GM10248 (cell line): ENCODE measurements around the gene BRPF3.

Experiments used
- CTCF ChIA-PET: fragments of 300-600 bp; sonication (Branson Sonifier 250); formaldehyde crosslinking; extraction: SDS; loops from one replicate; lab custom pipeline; 2021; ENCODE audit warnings: antibody characterized with exemption; lab: Yijun Ruan, JAX
- POLR2A ChIA-PET: fragments of 350-650 bp; sonication (Branson Sonifier 250); formaldehyde crosslinking; extraction: SDS; loops from one replicate; lab custom pipeline; 2020; ENCODE audit warnings: antibody characterized with exemption; lab: Yijun Ruan, JAX
- DNase-seq: peaks from one replicate; pipeline ENCODE4 v3.0.0; 2012; ENCODE audit errors: extremely low spot score
- TF ChIP-seq, protein P1 (sequence below): IDR thresholded peaks from 2 replicates; pipeline ENCODE4 v1.5.1; 2012; ENCODE audit warnings: mild to moderate bottlenecking, low read depth; ENCODE audit errors: extremely low read depth, missing control alignments, control extremely low read depth

Gene BRPF3

DNA sequence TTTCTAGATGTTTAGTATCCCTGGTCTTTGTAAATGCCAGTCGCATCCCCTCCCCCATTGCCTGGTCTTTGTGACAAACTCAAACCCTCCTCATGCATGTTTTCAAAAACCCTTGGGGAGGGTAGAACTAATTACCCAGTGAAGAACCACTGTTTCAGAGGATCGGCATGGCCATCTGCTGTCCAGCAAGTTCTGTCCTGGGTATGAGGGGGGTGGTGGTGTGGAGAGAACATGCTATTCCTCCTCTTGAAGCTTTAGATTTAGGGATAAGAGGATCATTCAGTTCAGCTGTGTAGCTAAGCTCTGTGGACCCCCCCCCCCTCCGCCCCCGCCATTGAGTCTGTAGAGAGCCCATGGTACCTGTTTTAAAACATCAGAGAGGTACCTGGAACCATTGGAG, 5.6 kb downstream of the BRPF3 start:
- TF ChIP-seq, protein P1, sequence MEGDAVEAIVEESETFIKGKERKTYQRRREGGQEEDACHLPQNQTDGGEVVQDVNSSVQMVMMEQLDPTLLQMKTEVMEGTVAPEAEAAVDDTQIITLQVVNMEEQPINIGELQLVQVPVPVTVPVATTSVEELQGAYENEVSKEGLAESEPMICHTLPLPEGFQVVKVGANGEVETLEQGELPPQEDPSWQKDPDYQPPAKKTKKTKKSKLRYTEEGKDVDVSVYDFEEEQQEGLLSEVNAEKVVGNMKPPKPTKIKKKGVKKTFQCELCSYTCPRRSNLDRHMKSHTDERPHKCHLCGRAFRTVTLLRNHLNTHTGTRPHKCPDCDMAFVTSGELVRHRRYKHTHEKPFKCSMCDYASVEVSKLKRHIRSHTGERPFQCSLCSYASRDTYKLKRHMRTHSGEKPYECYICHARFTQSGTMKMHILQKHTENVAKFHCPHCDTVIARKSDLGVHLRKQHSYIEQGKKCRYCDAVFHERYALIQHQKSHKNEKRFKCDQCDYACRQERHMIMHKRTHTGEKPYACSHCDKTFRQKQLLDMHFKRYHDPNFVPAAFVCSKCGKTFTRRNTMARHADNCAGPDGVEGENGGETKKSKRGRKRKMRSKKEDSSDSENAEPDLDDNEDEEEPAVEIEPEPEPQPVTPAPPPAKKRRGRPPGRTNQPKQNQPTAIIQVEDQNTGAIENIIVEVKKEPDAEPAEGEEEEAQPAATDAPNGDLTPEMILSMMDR: no peak
- ChIA-PET CTCF (no interaction called here), POLR2A (no interaction called here)
- no peak for DNase-seq

DNA sequence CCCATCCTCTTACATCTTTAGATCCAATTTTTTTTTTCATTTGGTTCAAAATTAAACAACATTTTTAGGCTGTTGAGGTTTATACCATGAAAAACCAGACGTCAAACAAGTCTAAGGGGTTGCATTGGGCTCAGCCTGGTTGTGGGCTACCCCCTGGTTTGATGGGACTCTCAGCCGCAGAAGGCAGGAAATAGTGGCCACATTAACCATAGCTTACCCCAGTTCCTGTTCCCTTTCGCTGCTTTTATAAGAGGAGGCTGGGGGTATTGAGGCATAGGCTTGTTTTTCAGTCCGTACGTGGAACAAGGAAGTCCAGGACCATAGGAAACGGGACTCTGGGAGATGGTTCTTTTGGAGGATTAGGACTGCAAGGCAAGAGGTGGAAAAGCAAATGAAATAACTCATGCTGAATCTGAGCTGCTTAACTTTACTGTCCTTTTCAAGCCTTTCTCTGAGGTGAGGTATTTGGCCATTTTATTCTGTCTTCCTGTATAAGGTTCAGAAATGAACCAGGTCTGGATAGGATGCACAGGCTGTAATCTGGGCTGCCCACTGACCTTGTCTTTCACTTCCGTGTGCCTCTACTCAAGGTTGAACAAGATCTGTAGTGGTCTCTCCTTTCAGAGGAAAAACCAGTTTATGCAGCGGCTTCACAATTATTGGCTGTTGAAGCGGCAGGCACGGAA, 7.7 kb downstream of the BRPF3 start:
- TF ChIP-seq, protein P1: no peak
- no peak for DNase-seq
- CTCF ChIA-PET: interaction anchor here (0.6 to 1.2 kb wide), 5 partner anchors 26 to 176 kb away, joined by 3 to 5 read pairs (median 3); partner anchors contain the start of gene MAPK14
- POLR2A ChIA-PET: no interaction called here

DNA sequence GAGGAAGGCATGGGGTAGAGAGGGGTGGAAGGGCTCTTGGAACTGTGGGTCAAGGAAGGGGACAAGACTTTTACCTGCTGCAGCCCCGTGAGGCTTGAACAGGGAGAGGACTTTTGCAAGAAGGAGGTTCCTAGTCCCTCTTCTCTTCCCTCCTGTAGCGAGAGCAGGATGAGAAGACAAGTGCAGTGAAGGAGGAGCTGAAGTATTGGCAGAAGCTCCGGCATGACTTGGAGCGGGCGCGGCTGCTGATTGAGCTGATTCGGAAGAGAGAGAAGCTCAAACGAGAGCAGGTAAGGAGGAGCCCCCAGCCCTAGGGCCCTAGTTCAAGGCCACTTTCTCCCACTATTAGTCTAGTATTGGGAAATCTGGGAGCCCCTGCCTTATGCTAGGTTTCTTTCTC, 10.6 kb downstream of the BRPF3 start:
- ChIA-PET CTCF (interaction anchor here (1.3 to 1.5 kb wide), 3 partner anchors 15 to 83 kb away, joined by 3 to 4 read pairs (median 4); no protein-coding TSS in a partner anchor), POLR2A (no interaction called here)
- TF ChIP-seq, protein P1: no peak
- DNase-seq: no peak

DNA sequence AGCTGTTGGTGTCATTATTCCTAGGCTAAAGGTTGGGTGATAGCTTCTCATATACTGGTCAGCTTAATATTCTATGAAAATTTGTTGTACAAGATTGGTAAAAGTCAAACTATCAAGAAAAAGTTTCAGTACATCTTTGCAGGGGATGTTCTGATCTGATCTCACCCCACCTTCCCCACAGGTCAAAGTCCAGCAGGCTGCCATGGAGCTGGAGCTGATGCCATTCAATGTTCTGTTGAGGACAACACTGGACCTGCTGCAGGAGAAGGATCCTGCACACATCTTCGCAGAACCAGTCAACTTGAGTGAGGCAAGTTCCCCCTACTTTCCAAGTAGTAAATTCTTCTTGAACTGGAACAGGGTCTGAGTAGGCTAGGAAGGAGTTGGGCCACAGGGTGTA, 13.1 kb downstream of the BRPF3 start:
- POLR2A ChIA-PET: no interaction called here
- DNase-seq: no peak
- TF ChIP-seq, protein P1: no peak
- CTCF ChIA-PET: interaction anchor here (1.2 to 1.5 kb wide), 2 partner anchors 21 to 115 kb away, joined by 4 read pairs; no protein-coding TSS in a partner anchor

DNA sequence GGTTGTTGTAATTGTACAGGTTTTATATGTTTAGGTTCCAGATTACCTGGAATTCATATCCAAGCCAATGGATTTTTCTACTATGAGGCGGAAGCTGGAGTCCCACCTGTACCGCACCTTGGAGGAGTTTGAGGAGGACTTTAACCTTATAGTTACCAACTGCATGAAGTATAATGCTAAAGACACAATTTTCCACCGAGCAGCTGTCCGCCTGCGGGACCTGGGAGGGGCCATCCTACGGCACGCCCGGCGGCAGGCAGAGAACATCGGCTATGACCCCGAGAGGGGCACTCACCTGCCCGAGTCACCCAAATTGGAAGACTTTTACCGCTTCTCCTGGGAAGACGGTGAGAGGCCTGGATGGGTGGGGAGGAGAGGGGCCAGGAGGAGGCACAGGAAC, 13.6 kb downstream of the BRPF3 start:
- DNase-seq: no peak
- POLR2A ChIA-PET: no interaction called here
- CTCF ChIA-PET: interaction anchor here (1.2 to 1.5 kb wide), 2 partner anchors 20 to 116 kb away, joined by 4 read pairs; no protein-coding TSS in a partner anchor
- TF ChIP-seq, protein P1: no peak

DNA sequence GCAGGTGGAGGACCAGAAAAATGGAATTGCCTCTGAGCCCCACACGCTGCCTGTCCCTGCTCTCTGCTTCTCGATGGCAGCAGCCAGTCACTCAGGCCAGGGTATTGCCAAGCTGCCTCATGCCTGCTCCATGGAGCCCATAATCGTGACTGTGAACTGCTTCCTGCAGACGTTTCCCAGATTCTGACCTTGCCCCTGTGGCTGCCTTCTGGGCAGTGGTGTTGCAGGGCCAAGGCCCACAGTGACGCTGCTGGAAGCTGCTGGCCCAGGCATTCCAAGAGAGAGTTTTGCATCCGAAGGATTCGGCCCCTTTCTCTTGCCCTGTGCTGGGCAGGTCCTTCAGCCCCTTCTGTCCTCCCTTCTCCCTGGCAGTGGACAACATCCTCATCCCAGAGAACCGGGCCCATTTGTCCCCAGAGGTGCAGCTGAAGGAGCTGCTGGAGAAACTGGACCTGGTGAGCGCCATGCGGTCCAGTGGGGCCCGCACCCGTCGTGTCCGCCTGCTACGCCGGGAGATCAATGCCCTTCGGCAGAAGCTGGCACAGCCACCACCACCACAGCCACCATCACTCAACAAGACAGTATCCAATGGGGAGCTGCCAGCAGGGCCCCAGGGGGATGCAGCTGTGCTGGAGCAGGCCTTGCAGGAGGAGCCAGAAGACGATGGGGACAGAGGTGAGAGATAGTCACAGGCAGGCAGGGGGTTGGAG, 14.5 kb downstream of the BRPF3 start:
- DNase-seq: no peak
- CTCF ChIA-PET: interaction anchor here (1.0 kb wide), 1 partner anchor 46 kb away, joined by 3 read pairs; no protein-coding TSS in a partner anchor
- POLR2A ChIA-PET: no interaction called here
- TF ChIP-seq, protein P1: no peak
